Neural cell (in vitro differentiated cells): ENCODE results near the gene TMEM131. TPM values are rescaled to one million over a fixed set of nuclear protein-coding genes. Genes with fewer than 3 reads are reported as not detected.

Source experiments
- H2AFZ ChIP-seq: fragments of 200-600, 300-800 bp; sonication (generic), shearing (Covaris generic); 2 replicates; pipeline ENCODE4 v1.6.0; 2014; ENCODE audit warnings: low read depth, mild to moderate bottlenecking, antibody characterized with exemption, low read length, moderate library complexity
- H3F3A ChIP-seq: fragments of 200-600 bp; shearing (Covaris generic); 2 replicates; pipeline ENCODE4 v1.6.1; 2016; ENCODE audit warnings: mild to moderate bottlenecking, moderate library complexity, mixed read lengths, antibody characterized with exemption, low read length; ENCODE audit not compliant: insufficient read depth, poor library complexity, severe bottlenecking
- H3K27ac ChIP-seq: fragments of 200-600, 300-800 bp; sonication (generic), shearing (Covaris generic); 2 replicates; pipeline ENCODE4 v1.5.1; 2014; ENCODE audit warnings: mild to moderate bottlenecking, low read length, moderate library complexity
- H3K27me3 ChIP-seq: fragments of 300-800, 200-600 bp; sonication (generic), shearing (Covaris generic); 2 replicates; pipeline ENCODE4 v1.6.0; 2014; ENCODE audit warnings: mild to moderate bottlenecking, low read depth, low read length, moderate library complexity; ENCODE audit not compliant: insufficient read depth
- H3K36me3 ChIP-seq: fragments of 300-800, 200-600 bp; sonication (generic), shearing (Covaris generic); 2 replicates; pipeline ENCODE4 v1.5.1; 2014; ENCODE audit warnings: mild to moderate bottlenecking, antibody characterized with exemption, low read length, moderate library complexity; ENCODE audit not compliant: insufficient read depth
- H3K4me2 ChIP-seq: fragments of 300-800, 200-600 bp; sonication (generic), shearing (Covaris generic); 2 replicates; pipeline ENCODE4 v1.6.0; 2014; ENCODE audit warnings: mild to moderate bottlenecking, low read length
- H3K4me3 ChIP-seq: fragments of 300-800, 200-600 bp; sonication (generic), shearing (Covaris generic); 2 replicates; pipeline ENCODE4 v1.5.1; 2014; ENCODE audit warnings: mild to moderate bottlenecking, low read length, moderate library complexity
- H3K79me2 ChIP-seq: fragments of 200-600 bp; shearing (Covaris generic); replicated peaks from 2 replicates; pipeline ENCODE4 v1.6.0; 2014; ENCODE audit warnings: mild to moderate bottlenecking, low read length, moderate library complexity; ENCODE audit not compliant: insufficient read depth
- H3K9ac ChIP-seq: fragments of 300-800, 200-600 bp; sonication (generic), shearing (Covaris generic); 2 replicates; pipeline ENCODE4 v1.6.1; 2016; ENCODE audit warnings: mild to moderate bottlenecking, low read length, mixed read lengths
- H3K9me2 ChIP-seq: fragments of 200-600 bp; shearing (Covaris generic); 2 replicates; pipeline ENCODE4 v1.6.1; 2016; ENCODE audit warnings: mild to moderate bottlenecking, low read length, mixed read lengths; ENCODE audit not compliant: insufficient read depth
- H3K9me3 ChIP-seq: fragments of 200-600, 300-800 bp; sonication (generic), shearing (Covaris generic); 2 replicates; pipeline ENCODE4 v1.6.1; 2016; ENCODE audit warnings: mild to moderate bottlenecking, mixed run types, low read length, moderate library complexity, mixed read lengths
- H4K20me1 ChIP-seq: fragments of 200-600 bp; shearing (Covaris generic); 2 replicates; pipeline ENCODE4 v1.6.1; 2016; ENCODE audit warnings: mild to moderate bottlenecking, mixed run types; ENCODE audit not compliant: insufficient read depth
- CTCF ChIP-seq: fragments of 450-650 bp; IDR thresholded peaks from 2 replicates; pipeline ENCODE4 v1.5.1; 2014; ENCODE audit warnings: antibody characterized with exemption, mild to moderate bottlenecking, moderate library complexity; ENCODE audit not compliant: poor library complexity, severe bottlenecking
- EP300 ChIP-seq: fragments of 450-650 bp; conservative IDR thresholded peaks from 2 replicates; pipeline ENCODE4 v1.6.1; 2014; ENCODE audit warnings: antibody characterized with exemption, mild to moderate bottlenecking, moderate library complexity; ENCODE audit not compliant: poor library complexity, severe bottlenecking
- EZH2 ChIP-seq: fragments of 200-600, 300-800 bp; shearing (Covaris generic), sonication (generic); IDR thresholded peaks from 2 replicates; pipeline ENCODE4 v1.6.1; 2014; ENCODE audit warnings: antibody characterized with exemption, low read length, borderline replicate concordance, mild to moderate bottlenecking; ENCODE audit not compliant: insufficient read depth, poor library complexity, severe bottlenecking
- MXI1 ChIP-seq: fragments of 450-650 bp; conservative IDR thresholded peaks from 2 replicates; pipeline ENCODE4 v1.6.1; 2014; ENCODE audit warnings: antibody characterized with exemption, mild to moderate bottlenecking; ENCODE audit not compliant: poor library complexity, severe bottlenecking
- POLR2AphosphoS5 ChIP-seq: IDR thresholded peaks from 2 replicates; pipeline ENCODE4 v1.6.1; 2012
- RAD21 ChIP-seq: fragments of 450-650 bp; conservative IDR thresholded peaks from 2 replicates; pipeline ENCODE4 v1.6.1; 2014; ENCODE audit warnings: antibody characterized with exemption, mild to moderate bottlenecking, moderate library complexity
- REST ChIP-seq: IDR thresholded peaks from 2 replicates; pipeline ENCODE4 v1.6.1; 2012; ENCODE audit warnings: borderline replicate concordance
- SMC3 ChIP-seq: fragments of 450-650 bp; conservative IDR thresholded peaks from 2 replicates; pipeline ENCODE4 v1.6.1; 2014; ENCODE audit warnings: antibody characterized with exemption, mild to moderate bottlenecking, moderate library complexity; ENCODE audit not compliant: poor library complexity
- TAF1 ChIP-seq: IDR thresholded peaks from 2 replicates; pipeline ENCODE4 v1.6.1; 2012; ENCODE audit warnings: low read depth
- polyA plus RNA-seq: library from polyadenylated mRNA; depleted of rRNA; stranded (reverse); fragments of >200 nt; gene quantifications from 2 replicates; pipeline ENCODE4 v1.2.3, GENCODE V29; 2014

The TMEM131 gene
- polyA plus RNA-seq, 1 donor from 2014 or later: 9.6 TPM

GRCh38 chr2:97798416-97798815 lies 197.3 kb downstream of the TMEM131 start:
- Histone ChIP-seq H3K4me2 (no peak overlapping the region), H3K4me3 (no peak overlapping the region), H3K9me2 (no peaks in the 10 kb centered on the region), H3F3A (no peaks in the 10 kb centered on the region), H2AFZ (no peak overlapping the region), H3K27ac (no peak overlapping the region), H3K36me3 (peaks cover 9% of the 10 kb centered on the region), H3K9ac (no peak overlapping the region), H3K9me3 (no peaks in the 10 kb centered on the region), H3K27me3 (no peaks in the 10 kb centered on the region), H3K79me2 (no peaks in the 10 kb centered on the region), H4K20me1 (no peaks in the 10 kb centered on the region)
- no peak for TF ChIP-seq REST
- TF ChIP-seq SMC3: no peak
- TF ChIP-seq RAD21: no peak
- TF ChIP-seq MXI1: no peak
- TF ChIP-seq EP300: no peak
- TF ChIP-seq CTCF: no peak
- TF ChIP-seq EZH2: no peak
- no peak for TF ChIP-seq TAF1
- TF ChIP-seq POLR2AphosphoS5: no peak

- TF ChIP-seq EP300 (no peak), SMC3 (no peak), RAD21 (no peak), EZH2 (no peak), CTCF (no peak), TAF1 (no peak), POLR2AphosphoS5 (no peak), REST (no peak), MXI1 (no peak)
- Histone ChIP-seq H3F3A (no peaks in the 10 kb centered on the region), H3K9me3 (no peaks in the 10 kb centered on the region), H2AFZ (no peak overlapping the region), H3K9me2 (no peaks in the 10 kb centered on the region), H3K27ac (no peak overlapping the region), H4K20me1 (no peaks in the 10 kb centered on the region), H3K4me3 (no peak overlapping the region), H3K79me2 (no peaks in the 10 kb centered on the region), H3K4me2 (no peak overlapping the region), H3K27me3 (no peaks in the 10 kb centered on the region), H3K9ac (no peak overlapping the region), H3K36me3 (peaks cover 9% of the 10 kb centered on the region)
These were observed 198.4 kb downstream of the TMEM131 start for GRCh38 chr2:97797355-97797754.
